Bronchial epithelial cell (primary cell): ENCODE results near the gene CCDC141. TPM values are rescaled to one million over a fixed set of nuclear protein-coding genes. Genes with fewer than 3 reads are reported as not detected.

Experiments
- DNase-seq: peaks from one replicate; pipeline ENCODE4 v3.0.0-alpha.2; 2010; ENCODE audit warnings: low read depth
- FAIRE-seq: peaks from 2 replicates; lab custom pipeline; 2011; peaks lifted over from hg19 to GRCh38; lab: Jason Lieb, UNC
- H3K27me3 ChIP-seq: 2 replicates; pipeline ENCODE4 v1.5.1; 2011; ENCODE audit warnings: low read length; ENCODE audit not compliant: control insufficient read depth, insufficient read depth
- H3K36me3 ChIP-seq: 2 replicates; pipeline ENCODE4 v1.5.1; 2011; ENCODE audit warnings: low read length; ENCODE audit not compliant: control insufficient read depth, insufficient read depth
- H3K4me3 ChIP-seq: 2 replicates; pipeline ENCODE4 v1.5.1; 2011; ENCODE audit warnings: mild to moderate bottlenecking, low read depth, low read length, control low read depth
- total RNA-seq: library from RNA; depleted of rRNA; stranded (reverse); fragments of >200 nt; gene quantifications from 2 replicates; pipeline ENCODE4 v1.2.1, GENCODE V29; 2014
- TF ChIP-seq, protein P1 (sequence below): IDR thresholded peaks from 2 replicates; pipeline ENCODE4 v1.5.1; 2011; ENCODE audit warnings: mild to moderate bottlenecking, moderate library complexity, low read length, control low read depth, inconsistent platforms; ENCODE audit not compliant: insufficient read depth, severe bottlenecking

The CCDC141 gene
- total RNA-seq, 1 donor from 2014 or later: not detected

DNA sequence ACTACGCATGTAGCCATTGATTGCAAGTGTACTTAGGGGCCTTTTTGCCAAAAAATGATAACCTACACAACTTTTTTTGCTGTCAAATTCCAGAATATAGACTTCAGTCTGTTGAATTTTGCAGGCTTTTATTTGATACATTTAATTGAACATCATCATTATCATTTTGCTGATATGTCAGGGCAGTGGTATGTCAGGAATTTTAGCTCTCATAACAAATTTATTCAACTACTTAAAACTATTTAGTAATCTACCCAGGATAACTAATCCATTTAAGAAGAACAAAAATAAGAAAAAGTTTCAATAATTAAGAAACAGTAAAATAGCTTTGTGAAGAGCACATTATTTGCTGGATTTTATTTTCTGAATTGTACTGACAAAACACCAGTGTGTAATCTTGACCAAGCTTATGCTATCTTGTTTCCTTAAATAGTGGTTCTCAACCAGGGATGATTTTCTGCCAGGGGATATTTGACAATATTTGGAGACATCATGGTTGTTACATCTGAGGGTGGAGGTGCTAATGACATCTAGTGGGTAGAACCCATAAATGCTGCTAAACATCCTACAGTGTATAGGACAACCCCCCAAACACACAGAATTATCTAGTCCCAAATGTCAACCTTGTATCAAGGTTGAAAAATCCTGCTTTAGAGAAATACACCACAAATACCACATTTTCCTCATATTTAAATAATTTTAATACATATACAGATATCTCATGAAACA, 230.6 kb downstream of the CCDC141 start:
- Histone ChIP-seq H3K27me3 (no peaks in the 10 kb centered on the region), H3K4me3 (no peak overlapping the region), H3K36me3 (no peaks in the 10 kb centered on the region)
- FAIRE-seq (no peak), DNase-seq (no peak)
- TF ChIP-seq, protein P1, sequence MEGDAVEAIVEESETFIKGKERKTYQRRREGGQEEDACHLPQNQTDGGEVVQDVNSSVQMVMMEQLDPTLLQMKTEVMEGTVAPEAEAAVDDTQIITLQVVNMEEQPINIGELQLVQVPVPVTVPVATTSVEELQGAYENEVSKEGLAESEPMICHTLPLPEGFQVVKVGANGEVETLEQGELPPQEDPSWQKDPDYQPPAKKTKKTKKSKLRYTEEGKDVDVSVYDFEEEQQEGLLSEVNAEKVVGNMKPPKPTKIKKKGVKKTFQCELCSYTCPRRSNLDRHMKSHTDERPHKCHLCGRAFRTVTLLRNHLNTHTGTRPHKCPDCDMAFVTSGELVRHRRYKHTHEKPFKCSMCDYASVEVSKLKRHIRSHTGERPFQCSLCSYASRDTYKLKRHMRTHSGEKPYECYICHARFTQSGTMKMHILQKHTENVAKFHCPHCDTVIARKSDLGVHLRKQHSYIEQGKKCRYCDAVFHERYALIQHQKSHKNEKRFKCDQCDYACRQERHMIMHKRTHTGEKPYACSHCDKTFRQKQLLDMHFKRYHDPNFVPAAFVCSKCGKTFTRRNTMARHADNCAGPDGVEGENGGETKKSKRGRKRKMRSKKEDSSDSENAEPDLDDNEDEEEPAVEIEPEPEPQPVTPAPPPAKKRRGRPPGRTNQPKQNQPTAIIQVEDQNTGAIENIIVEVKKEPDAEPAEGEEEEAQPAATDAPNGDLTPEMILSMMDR: no peak

DNA sequence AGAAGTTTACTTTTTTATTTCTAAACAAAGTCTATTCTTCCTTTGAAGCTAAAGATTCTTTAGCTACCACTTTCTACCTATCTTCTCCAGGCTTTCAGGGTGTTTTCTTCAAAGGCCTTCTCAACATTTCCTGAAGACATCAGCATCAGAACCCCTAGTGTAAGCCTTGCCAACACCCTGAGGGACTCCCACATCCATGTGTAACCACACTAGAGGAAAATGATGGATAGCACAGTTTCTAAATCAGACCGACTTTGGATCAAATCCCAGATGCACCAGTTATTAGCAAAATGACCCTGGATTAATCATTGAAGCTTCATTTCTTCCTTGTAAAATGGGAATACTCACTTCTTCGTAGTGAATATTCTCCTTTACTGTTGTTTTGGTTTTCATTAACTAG, 238.0 kb downstream of the CCDC141 start:
- FAIRE-seq: no peak
- Histone ChIP-seq H3K4me3 (no peak overlapping the region), H3K36me3 (no peaks in the 10 kb centered on the region), H3K27me3 (no peaks in the 10 kb centered on the region)
- no peak for DNase-seq
- TF ChIP-seq, protein P1: no peak

DNA sequence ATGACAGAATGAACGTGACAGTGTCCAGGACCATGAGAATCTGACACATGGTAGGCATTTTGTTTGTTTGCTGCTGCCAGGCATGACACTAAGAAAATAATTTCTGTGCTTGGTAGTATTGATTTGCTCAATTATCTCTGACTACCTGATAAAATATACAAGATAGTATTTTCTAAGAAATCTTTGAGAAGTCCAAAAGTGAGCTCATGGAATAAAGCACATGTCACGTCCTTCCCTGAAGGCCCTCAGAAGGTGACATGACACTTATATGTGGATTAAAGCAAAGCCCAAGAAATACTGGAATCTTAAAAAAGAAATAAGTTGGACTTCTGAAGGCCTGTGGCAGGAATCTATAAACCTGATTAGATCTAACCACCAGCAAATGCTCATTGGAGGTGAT, 238.9 kb downstream of the CCDC141 start:
- FAIRE-seq (no peak), DNase-seq (no peak)
- Histone ChIP-seq H3K36me3 (no peaks in the 10 kb centered on the region), H3K27me3 (no peaks in the 10 kb centered on the region), H3K4me3 (no peak overlapping the region)
- TF ChIP-seq, protein P1: no peak

DNA sequence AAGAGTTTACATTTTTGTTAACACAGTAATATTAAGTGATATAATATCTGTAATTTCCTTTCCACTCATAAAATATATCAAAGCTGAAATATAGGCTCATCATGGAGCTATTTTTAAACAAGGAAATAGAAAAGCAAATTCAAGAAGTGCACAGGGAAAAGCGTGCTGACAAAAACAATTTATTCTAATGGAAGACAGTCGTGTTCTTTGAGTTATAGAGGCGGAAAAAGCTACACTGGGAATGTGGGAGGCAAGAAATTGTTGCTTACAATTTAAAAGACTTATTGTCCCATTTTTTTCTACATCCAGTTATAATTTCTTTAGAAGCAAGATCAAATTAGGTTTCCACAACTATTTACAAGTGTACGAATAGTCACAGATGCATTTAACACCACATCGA, 239.5 kb downstream of the CCDC141 start:
- no peak for FAIRE-seq
- Histone ChIP-seq H3K4me3 (no peak overlapping the region), H3K27me3 (no peaks in the 10 kb centered on the region), H3K36me3 (no peaks in the 10 kb centered on the region)
- TF ChIP-seq, protein P1: no peak
- no peak for DNase-seq

DNA sequence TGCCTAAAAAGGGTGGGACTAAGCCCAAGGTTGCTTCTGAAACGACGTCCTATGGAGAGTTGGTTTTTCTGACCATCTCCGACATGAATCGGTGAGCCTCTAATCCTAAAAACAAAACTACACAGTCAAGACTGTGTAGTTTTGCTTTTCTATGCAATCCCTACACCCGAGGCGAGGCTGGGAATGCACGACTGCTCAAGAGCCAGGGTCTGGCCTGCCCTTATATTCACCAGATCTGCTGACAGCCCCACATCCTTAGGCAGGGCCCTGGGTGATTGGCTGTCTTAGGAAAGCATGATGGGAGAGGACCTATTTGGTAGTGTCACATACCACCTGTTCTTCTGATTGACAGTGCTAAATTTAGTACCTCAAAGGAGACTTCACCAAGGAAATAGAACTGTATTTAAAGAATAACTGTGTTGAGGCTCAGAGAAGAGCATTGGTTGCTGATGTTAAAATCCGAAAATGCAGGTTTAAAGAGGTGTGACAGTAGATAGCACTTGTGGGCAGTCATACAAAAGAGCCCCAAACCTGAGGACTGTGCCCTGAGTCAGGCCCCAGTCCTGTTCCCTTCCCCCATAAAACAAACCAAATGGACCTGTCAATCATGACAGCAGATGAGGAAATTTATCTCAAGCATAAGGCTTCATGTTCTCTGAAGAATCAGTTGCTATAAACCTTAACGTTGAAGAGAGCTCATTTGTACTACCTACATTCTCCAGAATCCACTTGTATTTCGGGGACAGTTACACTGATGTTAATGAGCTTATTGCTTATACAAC, 242.5 kb downstream of the CCDC141 start, which contains the start of gene TTN:
TSS of gene TTN (minus strand) at position 197 of the 782 bp plus-strand sequence. CDS start 2,781 bp downstream, outside the sequence.
- Histone ChIP-seq H3K27me3 (no peaks in the 10 kb centered on the region), H3K4me3 (no peak within 1 kb of the TSS), H3K36me3 (no peaks in the 10 kb centered on the region)
- TF ChIP-seq, protein P1: no peak
- DNase-seq: no peak
- FAIRE-seq: no peak
